NOMO-1 (cell line): ENCODE results near the gene USP49.

Experiments
- DNase-seq, 2 experiments: peaks; one replicate each; lab custom pipeline; 2025; ENCODE audit not compliant: unreplicated experiment in 2 of 2; lab: John Stamatoyannopoulos, UW

Gene USP49

DNA sequence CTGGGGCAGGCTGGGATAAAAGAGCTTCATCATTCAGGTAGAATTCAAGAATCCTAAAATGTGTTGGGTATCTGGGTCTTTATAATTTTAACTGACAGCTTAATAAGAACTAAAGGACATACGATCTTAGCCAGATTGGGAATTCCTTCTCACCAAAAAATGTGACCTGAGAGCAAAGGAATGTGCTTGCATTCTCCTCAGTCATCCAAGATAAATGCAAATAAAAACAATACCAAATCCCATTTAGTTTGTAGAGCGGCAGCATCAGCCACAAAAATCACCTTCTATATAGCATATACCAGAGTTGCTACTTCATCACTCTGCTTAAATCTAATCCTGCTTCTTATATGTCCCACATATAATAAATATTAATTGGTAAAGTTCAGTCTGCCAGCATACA lies 16.9 kb downstream of the USP49 start:
- DNase-seq: no peak

DNA sequence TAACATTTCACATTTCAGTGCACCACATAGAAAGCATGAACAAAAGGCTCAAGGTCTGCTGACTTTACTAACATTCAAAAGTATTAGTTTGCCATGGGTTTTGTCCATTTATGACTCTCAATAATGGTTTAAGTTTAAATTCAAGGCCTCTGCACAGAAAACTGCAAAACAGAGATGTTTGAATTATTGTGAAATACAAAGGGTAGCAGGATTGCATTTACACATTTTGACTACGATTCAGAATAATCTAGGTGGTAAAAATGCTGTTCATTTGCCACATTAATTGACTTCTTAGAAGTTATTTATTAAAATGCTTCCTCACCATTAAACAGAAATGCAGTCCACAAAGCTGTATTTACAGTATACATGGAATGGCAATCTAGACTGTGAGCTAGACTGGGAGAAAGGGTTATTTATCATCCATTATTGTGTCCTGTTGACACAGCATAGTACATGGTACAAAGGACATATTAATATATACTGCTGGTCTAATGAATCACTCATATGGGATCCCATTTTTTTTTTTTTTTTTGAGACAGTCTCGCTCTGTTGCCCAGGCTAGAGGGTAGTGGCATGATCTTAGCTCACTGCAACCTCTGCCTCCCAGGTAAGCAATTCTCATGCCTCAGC lies 18.0 kb downstream of the USP49 start:
- no peak for DNase-seq

DNA sequence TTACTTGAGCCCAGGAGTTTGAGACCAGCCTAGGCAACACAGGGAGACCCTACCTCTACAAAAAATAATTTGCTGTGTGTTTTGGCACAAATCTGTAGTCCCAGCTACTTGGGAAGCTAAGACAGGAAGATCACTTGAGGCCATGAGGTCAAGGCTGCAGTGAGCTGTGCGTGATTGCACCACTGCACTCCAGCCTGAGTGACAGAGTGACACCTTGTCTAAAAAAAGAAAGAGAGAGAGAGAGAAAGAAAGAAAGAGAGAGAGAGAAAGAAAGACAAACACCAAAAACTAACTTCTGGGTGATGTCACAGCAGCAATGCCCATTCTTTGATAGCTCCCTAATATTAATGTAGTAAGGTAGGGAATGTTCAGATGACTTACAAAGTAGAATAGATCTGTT lies 20.4 kb downstream of the USP49 start:
- DNase-seq: no peak

DNA sequence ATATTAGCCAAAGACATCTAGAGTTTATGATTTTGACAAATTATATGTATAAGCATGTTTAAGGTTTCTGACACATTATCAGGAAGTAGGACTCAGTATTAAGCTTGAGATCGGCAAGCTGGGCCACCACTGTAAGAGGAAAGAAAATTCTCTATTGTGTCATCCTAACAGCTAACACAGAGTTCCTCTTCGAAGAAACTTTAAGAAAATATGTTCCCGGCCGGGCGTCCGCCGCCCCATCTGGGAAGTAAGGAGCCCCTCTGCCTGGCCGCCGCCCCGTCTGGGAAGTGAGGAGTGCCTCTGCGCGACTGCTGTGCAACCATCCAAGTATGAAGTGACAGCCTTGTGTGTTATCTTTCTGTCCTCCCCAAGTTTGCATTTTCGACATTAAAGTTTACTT lies 23.0 kb downstream of the USP49 start:
- no peak for DNase-seq

DNA sequence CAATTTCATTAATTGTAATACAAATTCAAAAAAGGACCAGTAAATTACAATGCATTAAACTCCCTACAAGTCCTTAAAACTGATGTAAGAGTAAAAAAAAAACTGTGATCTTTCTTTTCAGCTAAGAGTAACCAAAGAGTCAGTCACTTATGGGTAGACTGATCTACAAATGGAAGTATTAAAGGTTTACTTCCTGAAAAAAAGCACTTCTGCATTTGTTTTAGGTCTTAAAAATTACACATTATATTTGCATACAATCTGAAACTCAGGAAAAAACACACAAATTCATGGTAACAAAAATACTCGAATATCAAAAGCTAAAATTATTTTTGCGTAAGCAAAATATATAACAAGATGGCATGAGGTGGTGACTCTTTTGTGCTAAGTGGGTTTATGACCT lies 23.5 kb downstream of the USP49 start:
- peak in 1 of 2 experiments; percentile 26 for DNase-seq

DNA sequence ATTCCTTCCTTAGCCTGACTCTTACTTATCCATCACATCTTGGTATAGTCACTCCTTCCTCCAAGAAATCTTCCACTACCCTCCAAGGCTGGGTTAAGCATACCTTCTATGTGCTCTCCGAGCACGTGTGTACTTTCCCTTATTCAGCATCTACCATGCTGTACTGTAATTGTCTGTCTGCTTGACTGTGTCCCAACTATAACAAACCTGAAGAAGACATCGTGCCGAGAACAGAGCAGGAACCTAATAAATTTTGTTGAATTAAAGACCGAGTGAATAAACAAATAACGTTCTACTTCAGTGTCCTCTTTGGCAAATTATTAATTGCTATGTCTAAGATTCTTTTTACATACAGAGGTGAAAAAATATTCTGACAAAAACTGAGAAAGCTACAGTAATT lies 35.8 kb downstream of the USP49 start:
- DNase-seq: no peak

DNA sequence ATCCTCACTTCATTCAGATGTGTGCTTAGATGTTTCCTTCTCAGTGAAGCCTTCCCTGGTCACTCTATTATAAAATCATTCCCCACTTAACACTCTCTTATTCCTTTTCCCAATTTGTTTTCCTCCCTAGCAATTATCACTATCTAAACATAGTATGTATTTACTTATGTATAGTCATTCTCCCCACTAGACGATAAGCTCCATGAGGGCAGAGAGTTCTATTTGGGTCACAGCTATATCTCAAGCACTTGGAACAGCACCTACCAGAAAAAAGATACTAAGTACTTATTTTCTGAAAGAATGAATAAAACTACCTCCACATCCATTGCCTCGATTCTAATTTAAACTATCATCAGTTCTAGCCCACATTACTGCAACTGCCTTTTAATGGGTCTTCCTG lies 36.5 kb downstream of the USP49 start:
- DNase-seq: no peak

DNA sequence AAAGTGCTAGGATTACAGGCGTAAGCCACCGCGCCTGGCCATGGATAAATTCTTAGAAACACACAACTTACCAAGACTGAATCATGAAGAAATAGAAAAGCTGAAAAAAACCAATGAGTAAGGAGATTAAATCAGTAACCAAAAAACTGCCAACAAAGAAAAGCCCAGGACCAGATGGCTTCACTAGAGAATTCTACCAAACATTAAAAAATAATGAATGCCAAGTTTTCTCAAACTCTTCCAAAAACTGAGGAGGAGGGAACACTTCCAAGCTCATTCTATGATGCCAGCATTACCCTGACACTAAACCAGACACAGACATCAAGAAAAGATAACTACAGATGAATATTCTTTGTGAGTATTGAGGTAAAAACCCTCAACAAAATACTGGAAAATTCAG lies 44.3 kb downstream of the USP49 start:
- no peak for DNase-seq

DNA sequence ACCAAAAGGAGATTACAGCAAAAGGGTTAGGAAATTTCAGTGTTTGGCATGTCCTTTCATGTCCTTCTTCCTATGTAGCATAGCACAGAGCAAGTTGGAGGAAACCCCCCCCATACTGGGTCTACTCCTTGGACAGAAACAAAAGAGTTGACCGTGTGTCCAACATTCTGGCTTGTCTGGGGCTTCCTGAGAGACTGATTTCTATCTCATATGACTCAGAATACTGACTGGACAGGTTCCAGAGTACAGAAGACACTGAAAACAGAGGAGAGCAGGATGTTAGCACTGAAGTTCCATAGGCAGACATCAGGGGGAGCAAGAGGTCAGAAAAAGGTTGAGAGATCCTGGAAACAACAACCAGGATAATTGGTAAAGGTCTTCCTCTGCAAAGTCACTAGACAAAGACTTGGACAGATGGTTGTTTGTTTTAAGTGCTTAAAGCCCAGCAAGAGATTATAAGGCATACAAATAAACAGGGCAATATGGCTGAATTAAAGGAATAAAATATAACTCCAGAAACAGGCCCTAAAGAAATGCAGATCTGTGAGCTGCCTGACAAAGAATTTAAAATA lies 48.4 kb downstream of the USP49 start:
- peak; percentile 0 to 64 for DNase-seq

DNA sequence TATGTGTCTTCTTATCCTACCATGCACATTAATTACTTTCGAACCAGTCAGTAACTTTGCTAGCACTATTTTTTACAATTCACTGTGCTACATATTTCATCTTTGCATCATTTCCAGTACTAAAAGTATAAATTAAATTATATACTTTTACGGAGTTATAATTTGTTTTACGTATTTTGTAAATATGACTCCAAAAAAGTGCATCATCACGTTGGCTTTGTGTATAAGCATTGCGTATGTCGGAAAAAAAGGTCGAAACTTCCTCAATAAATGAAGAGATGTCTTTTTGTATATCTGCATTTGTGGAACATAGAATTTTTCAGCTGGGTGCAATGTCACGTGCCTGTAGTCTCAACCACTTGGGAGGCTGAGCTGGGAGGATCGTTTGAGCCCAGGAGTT lies 52.0 kb downstream of the USP49 start:
- DNase-seq: no peak

DNA sequence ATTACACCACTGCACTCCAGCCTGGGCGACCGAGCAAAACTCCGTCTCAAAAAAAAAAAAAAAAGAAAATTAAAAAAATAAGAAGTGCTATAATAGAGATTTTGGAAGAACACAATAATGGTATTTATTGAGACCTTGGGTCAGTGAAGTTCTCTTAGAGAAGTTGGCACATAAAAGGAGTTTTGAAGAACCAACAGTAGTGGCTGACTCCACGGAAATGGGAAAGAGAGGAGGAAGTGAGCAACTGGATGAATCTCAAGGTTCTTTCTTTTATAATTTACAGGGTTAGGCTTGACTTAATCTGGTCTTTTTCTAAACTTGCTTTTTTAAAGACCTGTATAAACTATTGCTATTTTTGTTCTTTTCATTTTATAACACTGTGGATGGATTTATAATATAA lies 54.8 kb downstream of the USP49 start:
- DNase-seq: no peak

DNA sequence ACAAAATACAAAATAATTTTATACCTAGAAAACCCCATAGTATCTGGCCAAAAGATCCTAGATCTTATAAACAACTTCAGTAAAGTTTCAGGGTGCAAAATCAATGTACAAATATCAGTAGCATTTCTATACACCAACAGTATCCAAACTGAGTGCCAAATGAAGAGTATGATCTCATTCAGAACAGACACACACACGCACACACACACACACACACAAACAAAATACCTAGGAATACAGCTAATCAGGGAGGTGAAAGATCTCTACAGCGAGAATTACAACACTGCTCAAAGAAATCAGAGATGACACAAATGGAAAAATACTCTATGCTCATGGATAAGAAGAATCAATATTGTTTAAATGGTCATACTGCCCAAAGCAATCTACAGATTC lies 58.5 kb downstream of the USP49 start:
- DNase-seq: no peak

DNA sequence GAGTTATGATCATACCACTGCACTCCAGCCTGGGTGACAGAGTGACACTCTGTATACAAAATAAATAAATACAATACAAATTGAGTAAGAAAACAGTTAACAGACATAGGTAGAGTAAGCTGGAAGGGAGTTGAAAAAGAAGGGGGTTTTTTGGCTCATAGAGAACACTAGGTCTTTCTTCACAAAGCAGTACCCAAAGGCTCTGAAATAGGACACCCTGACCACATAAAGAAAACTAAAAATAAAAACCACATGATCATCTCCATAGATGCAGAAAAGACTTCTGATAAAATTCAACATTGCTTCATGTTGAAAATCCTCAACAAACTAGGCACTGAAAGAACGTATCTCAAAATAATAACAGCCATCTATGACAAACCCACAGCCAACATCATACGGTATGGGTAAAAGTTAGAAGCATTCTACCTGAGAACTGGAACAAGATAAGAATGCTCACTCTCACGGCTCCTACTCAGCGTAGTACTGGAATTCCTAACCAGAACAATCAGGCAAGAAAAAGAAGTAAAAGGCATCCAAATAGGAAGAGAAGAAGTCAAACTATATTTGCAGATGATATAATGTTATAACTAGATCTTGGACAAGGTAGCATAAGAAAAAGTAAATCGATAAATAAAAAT lies 59.0 kb downstream of the USP49 start:
- no peak for DNase-seq

DNA sequence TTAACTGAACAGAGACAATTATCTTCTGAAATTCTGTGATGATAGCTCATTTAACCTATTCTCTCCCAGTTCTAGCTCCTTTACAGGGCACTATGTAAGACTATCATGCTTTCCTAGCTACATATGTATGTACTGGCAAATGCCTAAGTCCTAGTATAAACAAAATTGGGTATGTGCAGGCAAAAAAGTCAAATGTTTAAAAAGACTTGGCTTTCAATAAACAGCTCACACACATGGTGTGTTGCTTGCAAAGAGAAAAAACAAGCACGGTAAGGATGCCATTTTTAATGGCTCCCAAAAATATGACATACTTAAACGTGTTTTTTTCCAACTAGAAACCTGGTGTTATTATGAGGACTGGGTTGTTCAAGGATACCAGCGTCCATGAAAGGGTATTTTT lies 62.9 kb downstream of the USP49 start:
- DNase-seq: no peak

DNA sequence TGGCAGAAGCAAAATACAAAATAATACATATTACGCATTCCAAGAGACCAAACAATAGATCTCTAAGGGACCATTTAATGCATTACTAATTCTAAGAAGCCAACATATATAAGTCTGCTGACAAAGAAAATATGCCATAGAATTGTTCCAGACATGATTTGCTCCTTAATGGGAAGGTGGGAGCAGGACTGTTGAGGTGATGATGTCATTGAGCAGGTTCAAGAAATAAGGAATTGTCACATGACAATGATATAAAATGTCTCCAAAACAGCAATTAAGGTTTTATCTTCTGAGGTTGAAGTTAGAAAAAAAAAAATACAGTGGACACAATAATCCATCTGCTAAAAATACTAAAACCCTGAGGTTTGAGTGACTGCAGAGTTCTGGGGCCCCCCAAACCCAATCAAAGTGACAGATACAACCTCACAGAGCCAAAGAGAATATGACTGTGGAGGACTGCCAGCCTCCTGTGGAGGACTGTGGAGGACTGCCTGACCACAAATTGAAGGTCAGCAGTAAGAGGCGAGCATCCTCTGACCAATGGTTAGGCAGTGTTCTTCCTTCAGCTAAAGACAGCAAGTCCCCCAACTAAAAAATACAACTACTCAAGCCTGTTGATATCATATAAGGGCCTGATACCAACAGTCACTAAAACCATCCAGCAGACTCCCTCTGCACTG lies 68.7 kb downstream of the USP49 start:
- no peak for DNase-seq

DNA sequence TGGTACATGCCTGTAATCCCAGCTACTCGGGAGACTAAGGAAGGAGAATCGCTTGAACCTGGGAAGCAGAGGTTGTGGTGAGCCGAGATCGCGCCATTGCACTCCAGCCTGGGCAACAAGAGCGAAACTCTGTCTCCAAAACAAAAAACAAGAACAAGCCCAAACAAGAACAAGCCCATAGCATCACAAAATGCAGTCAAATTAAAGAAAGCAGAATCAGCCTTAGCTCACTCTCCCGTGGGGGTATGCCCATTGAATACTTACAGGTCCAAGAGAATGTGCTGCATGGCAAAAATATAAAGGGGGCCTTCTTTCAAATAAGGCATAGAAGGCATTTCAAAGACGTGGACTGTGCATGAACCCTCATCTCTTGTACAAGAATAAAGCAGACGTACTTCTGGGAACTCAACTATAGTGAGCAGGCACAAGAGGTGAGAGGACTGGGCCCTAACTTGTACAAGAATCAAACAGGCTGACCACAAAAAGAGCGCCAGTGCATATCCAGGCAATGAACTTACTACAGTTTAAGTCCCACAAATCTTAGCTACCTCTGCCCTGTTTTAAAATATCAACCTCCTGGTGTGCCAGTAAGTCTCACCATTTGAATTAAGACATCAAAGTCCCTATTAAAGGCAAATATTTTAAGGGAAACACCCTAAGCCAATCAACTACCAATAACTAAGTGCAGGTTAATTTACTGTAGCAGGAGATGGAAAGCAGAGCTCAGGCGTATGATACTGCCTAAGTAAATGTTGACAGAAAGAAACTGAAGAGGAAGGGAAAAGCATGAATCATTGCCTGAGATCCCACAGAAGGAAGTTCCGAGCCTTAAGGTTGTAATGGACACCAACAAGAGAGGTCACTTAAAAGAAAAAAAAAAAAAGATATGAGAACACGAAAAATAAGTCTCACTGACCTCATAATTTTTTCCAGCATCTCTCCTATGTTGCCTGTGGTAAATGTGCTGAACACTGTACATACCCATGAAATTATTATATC lies 70.3 kb downstream of the USP49 start:
- peak in 1 of 2 experiments; percentile 22 for DNase-seq

DNA sequence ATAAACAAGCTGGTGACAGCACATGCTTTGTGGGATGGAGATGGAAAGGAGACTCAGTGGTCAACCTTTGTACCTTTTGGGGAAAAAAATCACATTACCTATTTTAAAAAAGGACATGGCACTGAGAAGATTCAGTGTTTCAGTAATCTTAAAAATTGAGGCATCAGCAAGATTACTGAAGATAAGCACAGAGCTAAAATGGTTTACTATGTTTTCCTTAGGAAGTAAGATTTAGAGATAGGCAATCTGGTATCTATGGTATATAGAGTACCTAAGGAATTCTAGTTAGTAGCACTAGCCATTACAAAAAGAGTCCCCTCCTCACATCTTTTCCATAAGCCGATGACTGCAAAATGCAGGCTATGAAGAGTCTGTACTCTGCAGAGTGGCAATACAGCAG lies 72.0 kb downstream of the USP49 start:
- DNase-seq: no peak

DNA sequence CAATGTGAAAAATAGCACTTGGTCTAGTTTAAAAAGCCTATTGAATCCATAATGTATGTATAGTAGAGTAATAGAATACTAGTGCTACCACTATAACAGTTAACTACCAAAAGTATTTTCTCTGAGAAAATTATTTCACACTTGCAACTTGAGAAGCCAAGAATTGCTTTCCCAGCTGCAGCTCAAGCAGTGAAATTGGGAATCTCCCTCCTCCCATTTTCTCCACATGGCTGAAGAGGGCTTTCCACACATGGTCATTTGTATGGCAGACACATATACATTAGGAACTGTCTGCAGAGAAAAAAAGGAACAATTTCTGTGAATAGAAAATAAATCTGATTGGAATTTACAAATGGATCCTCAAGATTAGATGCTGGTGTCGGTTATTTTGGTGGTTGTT lies 73.2 kb downstream of the USP49 start:
- no peak for DNase-seq

DNA sequence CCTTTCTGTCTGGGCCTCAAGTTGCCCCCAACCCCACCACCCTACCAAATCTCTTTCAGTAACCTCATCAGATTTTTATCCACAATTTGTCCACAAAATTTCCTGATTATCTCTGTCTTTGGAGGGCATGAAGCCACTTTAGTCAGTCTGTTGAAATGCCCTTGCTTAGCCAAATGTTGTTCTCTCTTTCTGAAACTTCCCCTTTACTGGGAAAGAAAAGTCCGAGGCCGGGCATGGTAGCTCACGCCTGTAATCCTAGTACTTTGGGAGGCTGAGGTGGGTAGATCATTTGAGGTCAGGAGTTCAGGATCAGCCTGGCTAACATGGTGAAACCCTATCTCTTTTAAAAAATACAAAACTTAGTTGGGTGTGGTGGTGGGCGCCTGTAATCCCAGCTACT lies 73.9 kb downstream of the USP49 start:
- peak in 1 of 2 experiments; percentile 22 for DNase-seq

DNA sequence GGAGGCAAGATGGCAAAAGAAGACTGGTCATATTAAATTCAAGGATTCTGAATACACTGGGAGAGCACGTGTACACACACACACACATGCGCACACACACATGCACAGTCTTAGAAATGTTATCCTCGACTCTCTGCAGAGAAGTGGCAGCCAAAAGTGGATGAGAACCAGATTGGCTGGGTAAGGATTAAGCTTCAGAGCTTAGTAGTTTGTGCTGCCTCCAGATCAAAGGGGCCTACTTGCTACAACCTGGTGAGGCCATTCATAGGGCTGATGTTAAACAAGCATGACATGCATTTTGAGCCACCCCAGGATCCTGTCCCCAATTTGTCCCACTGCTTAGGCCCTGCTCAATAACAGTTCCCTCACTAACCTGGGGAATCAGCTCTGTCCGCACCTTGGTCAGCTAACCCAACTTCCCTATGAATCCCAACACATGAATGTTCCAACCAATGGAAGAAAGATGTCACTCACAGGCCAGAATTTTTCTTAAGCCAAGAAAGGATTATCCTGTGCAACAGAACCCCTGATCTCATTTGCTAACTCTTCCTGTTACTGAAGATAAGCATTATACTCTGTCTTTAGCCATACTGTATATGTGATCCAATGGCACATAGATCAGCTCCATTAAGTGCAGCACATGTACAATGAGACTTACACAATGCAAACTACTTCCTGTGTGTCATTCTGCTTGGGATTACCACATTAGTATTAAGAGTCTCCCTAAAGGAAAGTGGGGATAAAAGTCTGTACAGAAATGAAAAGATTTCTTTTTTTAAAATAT lies 76.7 kb downstream of the USP49 start:
- peak in 1 of 2 experiments; percentile 14 for DNase-seq
